Measurements from ENCODE around the gene HACD3. TPM values are rescaled to one million over a fixed set of nuclear protein-coding genes. Genes with fewer than 3 reads are reported as not detected.
A peak's percentile ranks its signal among the peaks of the same experiment; 100 is the strongest.

The HACD3 gene
- total and polyA plus RNA-seq, 2 of the 13 experiments (the other 11 are each of a cell fraction or from before 2014, with no cell fraction given), result 73.6 to 161 TPM

DNA sequence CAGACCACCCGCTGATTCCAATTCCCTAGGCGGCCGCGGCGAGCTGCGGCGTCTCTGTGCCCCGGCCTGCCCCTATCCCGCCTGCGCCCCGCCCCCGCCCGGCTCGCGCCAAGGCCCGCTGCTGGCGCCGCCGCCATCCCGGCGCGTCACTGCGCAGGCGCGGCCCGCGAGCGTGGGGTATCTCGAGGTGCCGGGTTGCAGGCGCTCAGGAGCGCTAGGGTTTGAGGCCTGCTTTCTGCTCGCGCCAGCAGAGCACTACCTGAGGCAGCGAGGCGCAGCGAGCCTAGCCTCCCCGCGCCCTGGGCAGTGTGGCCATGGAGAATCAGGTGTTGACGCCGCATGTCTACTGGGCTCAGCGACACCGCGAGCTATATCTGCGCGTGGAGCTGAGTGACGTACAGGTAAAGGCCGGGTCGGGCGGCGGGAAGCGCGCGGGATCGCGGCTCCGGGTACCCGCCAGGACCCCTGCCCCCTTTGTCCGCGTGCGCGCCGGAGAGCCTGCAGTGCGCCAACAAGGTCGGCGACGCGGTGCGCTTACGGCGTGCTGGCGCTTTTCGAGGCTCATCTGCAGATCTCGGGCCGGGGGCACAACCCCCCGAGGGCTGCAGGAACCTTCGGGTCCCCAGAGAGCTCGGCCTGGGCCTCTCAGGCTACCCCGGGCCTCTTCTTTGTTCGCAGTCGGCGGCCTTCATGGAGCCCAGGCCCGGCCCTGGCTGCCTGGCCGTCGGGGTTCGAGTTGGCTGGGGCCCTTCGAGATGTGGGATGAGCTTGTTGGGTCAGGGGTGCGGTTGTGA, at the start of gene HACD3 (continued):
- TF ChIP-seq DNMT3B (CRISPR knock-in tag; conservative IDR thresholded peaks at IDR 0.05), result no peak
- TF ChIP-seq ZNF543 (CRISPR knock-in tag; IDR thresholded peaks at IDR 0.05), result peak; percentile 90
- TF ChIP-seq ZNF33A (CRISPR knock-in tag; IDR thresholded peaks at IDR 0.05; ENCODE audit: borderline replicate concordance), result no peak
- TF ChIP-seq RFX3 (CRISPR knock-in tag; IDR thresholded peaks at IDR 0.05), result no peak
- TF ChIP-seq ZNF704 (CRISPR knock-in tag; IDR thresholded peaks at IDR 0.05; ENCODE audit: borderline replicate concordance), result peak; percentile 95; the same call in 1 of the 2 replicates
- TF ChIP-seq ZMYM3 (CRISPR knock-in tag; IDR thresholded peaks at IDR 0.05), result no peak
- no peak; the same call in 1 of the 2 replicates for TF ChIP-seq ZKSCAN5 (CRISPR knock-in tag; IDR thresholded peaks at IDR 0.05)
- no peak for TF ChIP-seq ZNF160 (CRISPR knock-in tag; IDR thresholded peaks at IDR 0.05)
- TF ChIP-seq, protein P1, sequence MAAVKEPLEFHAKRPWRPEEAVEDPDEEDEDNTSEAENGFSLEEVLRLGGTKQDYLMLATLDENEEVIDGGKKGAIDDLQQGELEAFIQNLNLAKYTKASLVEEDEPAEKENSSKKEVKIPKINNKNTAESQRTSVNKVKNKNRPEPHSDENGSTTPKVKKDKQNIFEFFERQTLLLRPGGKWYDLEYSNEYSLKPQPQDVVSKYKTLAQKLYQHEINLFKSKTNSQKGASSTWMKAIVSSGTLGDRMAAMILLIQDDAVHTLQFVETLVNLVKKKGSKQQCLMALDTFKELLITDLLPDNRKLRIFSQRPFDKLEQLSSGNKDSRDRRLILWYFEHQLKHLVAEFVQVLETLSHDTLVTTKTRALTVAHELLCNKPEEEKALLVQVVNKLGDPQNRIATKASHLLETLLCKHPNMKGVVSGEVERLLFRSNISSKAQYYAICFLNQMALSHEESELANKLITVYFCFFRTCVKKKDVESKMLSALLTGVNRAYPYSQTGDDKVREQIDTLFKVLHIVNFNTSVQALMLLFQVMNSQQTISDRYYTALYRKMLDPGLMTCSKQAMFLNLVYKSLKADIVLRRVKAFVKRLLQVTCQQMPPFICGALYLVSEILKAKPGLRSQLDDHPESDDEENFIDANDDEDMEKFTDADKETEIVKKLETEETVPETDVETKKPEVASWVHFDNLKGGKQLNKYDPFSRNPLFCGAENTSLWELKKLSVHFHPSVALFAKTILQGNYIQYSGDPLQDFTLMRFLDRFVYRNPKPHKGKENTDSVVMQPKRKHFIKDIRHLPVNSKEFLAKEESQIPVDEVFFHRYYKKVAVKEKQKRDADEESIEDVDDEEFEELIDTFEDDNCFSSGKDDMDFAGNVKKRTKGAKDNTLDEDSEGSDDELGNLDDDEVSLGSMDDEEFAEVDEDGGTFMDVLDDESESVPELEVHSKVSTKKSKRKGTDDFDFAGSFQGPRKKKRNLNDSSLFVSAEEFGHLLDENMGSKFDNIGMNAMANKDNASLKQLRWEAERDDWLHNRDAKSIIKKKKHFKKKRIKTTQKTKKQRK (IDR thresholded peaks at IDR 0.05; ENCODE audit: low read length), result no peak
- no peak for TF ChIP-seq ZFP36L1 (CRISPR knock-in tag; IDR thresholded peaks at IDR 0.05)
- TF ChIP-seq CBX5 (CRISPR knock-in tag; IDR thresholded peaks at IDR 0.05; ENCODE audit: borderline replicate concordance), result peak; percentile 39; the same call in 1 of the 2 replicates
- TF ChIP-seq TBP (CRISPR knock-in tag; IDR thresholded peaks at IDR 0.05), result no peak
- no peak; the same call in 1 of the 2 replicates for TF ChIP-seq TOE1 (CRISPR knock-in tag; IDR thresholded peaks at IDR 0.05)
- no peak for TF ChIP-seq ZNF260 (CRISPR knock-in tag; IDR thresholded peaks at IDR 0.05; ENCODE audit: borderline replicate concordance, low read depth)
- TF ChIP-seq SSRP1 (CRISPR knock-in tag; IDR thresholded peaks at IDR 0.05), result no peak
- no peak for TF ChIP-seq ZNF513 (CRISPR knock-in tag; conservative IDR thresholded peaks at IDR 0.05)
- no peak; the same call in 1 of the 2 replicates for TF ChIP-seq ZNF30 (CRISPR knock-in tag; IDR thresholded peaks at IDR 0.05)
- TF ChIP-seq ZNF609 (CRISPR knock-in tag; IDR thresholded peaks at IDR 0.05; ENCODE audit: borderline replicate concordance), result peak; percentile 41; the same call in 1 of the 2 replicates
- peak; percentile 88; the same call in 1 of the 2 replicates for TF ChIP-seq EED (CRISPR knock-in tag; IDR thresholded peaks at IDR 0.05)

All from HepG2 (cell line).